Measurements from ENCODE around the gene RAB25.

The RAB25 gene

GRCh38 chr1:156075775-156076204 is 14.8 kb downstream of the RAB25 start:
- Histone ChIP-seq H3K36me3 (ENCODE audit: insufficient read depth) (no peaks in the 10 kb centered on the region), H2AFZ (ENCODE audit: low read depth) (no peak overlapping the region), H3K4me2 (no peak overlapping the region), H3K9ac (no peak overlapping the region), H3K79me2 (ENCODE audit: insufficient read depth, low read depth) (no peaks in the 10 kb centered on the region), H3K4me3 (IDR thresholded peaks at IDR 0.05; ENCODE audit: insufficient read depth, low read depth, low read length) (no peak overlapping the region), H3K27me3 (ENCODE audit: insufficient read depth, low read depth) (no peaks in the 10 kb centered on the region), H4K20me1 (ENCODE audit: insufficient read depth) (no peaks in the 10 kb centered on the region), H3K4me1 (ENCODE audit: low read depth, poor library complexity, severe bottlenecking) (no peaks in the 10 kb centered on the region), H3K27ac (no peak overlapping the region)
- TF ChIP-seq, protein P1, sequence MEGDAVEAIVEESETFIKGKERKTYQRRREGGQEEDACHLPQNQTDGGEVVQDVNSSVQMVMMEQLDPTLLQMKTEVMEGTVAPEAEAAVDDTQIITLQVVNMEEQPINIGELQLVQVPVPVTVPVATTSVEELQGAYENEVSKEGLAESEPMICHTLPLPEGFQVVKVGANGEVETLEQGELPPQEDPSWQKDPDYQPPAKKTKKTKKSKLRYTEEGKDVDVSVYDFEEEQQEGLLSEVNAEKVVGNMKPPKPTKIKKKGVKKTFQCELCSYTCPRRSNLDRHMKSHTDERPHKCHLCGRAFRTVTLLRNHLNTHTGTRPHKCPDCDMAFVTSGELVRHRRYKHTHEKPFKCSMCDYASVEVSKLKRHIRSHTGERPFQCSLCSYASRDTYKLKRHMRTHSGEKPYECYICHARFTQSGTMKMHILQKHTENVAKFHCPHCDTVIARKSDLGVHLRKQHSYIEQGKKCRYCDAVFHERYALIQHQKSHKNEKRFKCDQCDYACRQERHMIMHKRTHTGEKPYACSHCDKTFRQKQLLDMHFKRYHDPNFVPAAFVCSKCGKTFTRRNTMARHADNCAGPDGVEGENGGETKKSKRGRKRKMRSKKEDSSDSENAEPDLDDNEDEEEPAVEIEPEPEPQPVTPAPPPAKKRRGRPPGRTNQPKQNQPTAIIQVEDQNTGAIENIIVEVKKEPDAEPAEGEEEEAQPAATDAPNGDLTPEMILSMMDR (conservative IDR thresholded peaks at IDR 0.05; ENCODE audit: low read depth, low read length), result no peak

- Histone ChIP-seq H3K36me3 (ENCODE audit: insufficient read depth) (no peaks in the 10 kb centered on the region), H4K20me1 (ENCODE audit: insufficient read depth) (no peaks in the 10 kb centered on the region), H3K9ac (no peak overlapping the region), H3K27ac (no peak overlapping the region), H2AFZ (ENCODE audit: low read depth) (no peak overlapping the region), H3K27me3 (ENCODE audit: insufficient read depth, low read depth) (no peaks in the 10 kb centered on the region), H3K4me3 (IDR thresholded peaks at IDR 0.05; ENCODE audit: insufficient read depth, low read depth, low read length) (no peak overlapping the region), H3K79me2 (ENCODE audit: insufficient read depth, low read depth) (no peaks in the 10 kb centered on the region), H3K4me1 (ENCODE audit: low read depth, poor library complexity, severe bottlenecking) (no peaks in the 10 kb centered on the region), H3K4me2 (no peak overlapping the region)
- TF ChIP-seq, protein P1 (conservative IDR thresholded peaks at IDR 0.05; ENCODE audit: low read depth, low read length), result no peak
These were observed 15.9 kb downstream of the RAB25 start for GRCh38 chr1:156076609-156077429.

DNA sequence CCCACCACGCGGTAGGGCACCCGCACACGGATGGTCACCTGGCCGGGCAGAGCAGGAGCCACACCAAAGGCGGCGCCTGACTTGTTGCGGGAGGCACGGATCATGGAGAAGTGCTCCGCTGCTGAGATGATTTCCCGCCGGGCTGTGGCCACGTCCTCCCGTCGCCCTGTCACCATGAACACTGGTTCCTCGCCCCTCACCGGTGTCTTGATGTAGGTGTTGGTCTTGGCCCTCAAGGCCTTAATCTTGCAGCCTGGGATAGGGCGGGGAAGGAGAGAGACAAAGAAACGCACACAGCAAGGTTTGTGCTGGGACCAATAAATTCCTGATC is 16.4 kb downstream of the RAB25 start:
- Histone ChIP-seq H3K4me2 (no peak overlapping the region), H3K36me3 (ENCODE audit: insufficient read depth) (no peaks in the 10 kb centered on the region), H2AFZ (ENCODE audit: low read depth) (no peak overlapping the region), H3K9ac (no peak overlapping the region), H3K4me1 (ENCODE audit: low read depth, poor library complexity, severe bottlenecking) (no peaks in the 10 kb centered on the region), H3K27ac (no peak overlapping the region), H4K20me1 (ENCODE audit: insufficient read depth) (no peaks in the 10 kb centered on the region), H3K27me3 (ENCODE audit: insufficient read depth, low read depth) (no peaks in the 10 kb centered on the region), H3K4me3 (IDR thresholded peaks at IDR 0.05; ENCODE audit: insufficient read depth, low read depth, low read length) (no peak overlapping the region), H3K79me2 (ENCODE audit: insufficient read depth, low read depth) (no peaks in the 10 kb centered on the region)
- TF ChIP-seq, protein P1 (conservative IDR thresholded peaks at IDR 0.05; ENCODE audit: low read depth, low read length), result no peak

DNA sequence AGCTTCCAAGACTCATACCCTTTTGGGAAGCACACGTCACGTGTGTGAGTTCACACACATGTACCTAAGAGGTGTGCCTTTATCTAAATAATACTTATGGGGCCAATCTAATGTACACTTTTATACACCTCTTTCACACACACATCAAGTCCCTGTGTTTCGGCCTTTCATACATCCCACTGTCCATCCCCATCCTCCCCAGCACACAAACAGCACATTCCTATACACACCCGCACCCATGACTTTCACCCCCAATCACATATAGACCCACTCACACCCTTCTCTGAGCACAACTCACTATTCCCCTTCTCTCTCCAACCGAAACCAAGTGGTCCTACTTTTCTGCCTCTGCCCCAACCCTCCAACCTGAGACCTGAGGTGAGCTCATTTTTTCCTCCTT is 17.8 kb downstream of the RAB25 start:
- H4K20me1 ChIP-seq (ENCODE audit: insufficient read depth), result no peaks in the 10 kb centered on the region
- peaks cover 10% of the 10 kb centered on the region for H3K27me3 ChIP-seq (ENCODE audit: insufficient read depth, low read depth)
- H3K79me2 ChIP-seq (ENCODE audit: insufficient read depth, low read depth), result no peaks in the 10 kb centered on the region
- TF ChIP-seq, protein P1 (conservative IDR thresholded peaks at IDR 0.05; ENCODE audit: low read depth, low read length), result no peak
- no peak overlapping the region for H3K9ac ChIP-seq
- no peak overlapping the region for H3K4me2 ChIP-seq
- H2AFZ ChIP-seq (ENCODE audit: low read depth), result no peak overlapping the region
- no peaks in the 10 kb centered on the region for H3K36me3 ChIP-seq (ENCODE audit: insufficient read depth)
- H3K4me3 ChIP-seq (IDR thresholded peaks at IDR 0.05; ENCODE audit: insufficient read depth, low read depth, low read length), result no peak overlapping the region
- peaks cover 8% of the 10 kb centered on the region for H3K4me1 ChIP-seq (ENCODE audit: low read depth, poor library complexity, severe bottlenecking)
- no peak overlapping the region for H3K27ac ChIP-seq
